GM12878 (cell line): Measurements from ENCODE around the gene NT5C2. TPM values are rescaled to one million over a fixed set of nuclear protein-coding genes. Genes with fewer than 3 reads are reported as not detected.

Source experiments
- ATAC-seq: fragments of 200-7000 bp; cut with Tn5 transposase; 3 replicates; pipeline ENCODE4 v1.9.1; 2020; ENCODE audit warnings: mild to moderate bottlenecking, moderate library complexity
- BruUV-seq: library from RNA; stranded (reverse); fragments of 400-500 nt; replicated peaks from 2 replicates; lab custom pipeline; 2021; lab: Mats Ljungman, UMichigan
- CTCF ChIA-PET: fragments of 300-600 bp; sonication (Branson Sonifier 250); formaldehyde crosslinking; extraction: SDS; loops from one replicate; lab custom pipeline; 2021; ENCODE audit warnings: inconsistent platforms; lab: Yijun Ruan, JAX
- POLR2A ChIA-PET: fragments of 350-600 bp; formaldehyde crosslinking; extraction: SDS; loops from one replicate; lab custom pipeline; 2021; ENCODE audit warnings: inconsistent platforms; lab: Charles Lee
- RAD21 ChIA-PET: fragments of 300-600 bp; sonication (Branson Sonifier 250); formaldehyde crosslinking; loops from one replicate; lab custom pipeline; 2023; ENCODE audit warnings: antibody characterized with exemption; ENCODE audit not compliant: unreplicated experiment; lab: Charles Lee
- SMC1A ChIA-PET: fragments of 300-600 bp; sonication (Branson Sonifier 250); formaldehyde crosslinking; loops from one replicate; lab custom pipeline; 2023; ENCODE audit not compliant: unreplicated experiment, uncharacterized antibody; lab: Charles Lee
- DNase-seq: peaks from one replicate; pipeline ENCODE4 v3.0.0-alpha.2; 2011; ENCODE audit warnings: low read depth, low spot score
- FAIRE-seq: peaks from 3 replicates; lab custom pipeline; 2011; peaks lifted over from hg19 to GRCh38; lab: Jason Lieb, UNC
- H2AFZ ChIP-seq: 2 replicates; pipeline ENCODE4 v1.6.0; 2011; ENCODE audit warnings: low read depth, low read length, control low read depth; ENCODE audit not compliant: control insufficient read depth
- H3K27ac ChIP-seq: 2 replicates; pipeline ENCODE4 v1.5.1; 2011; ENCODE audit warnings: control low read depth; ENCODE audit not compliant: control insufficient read depth, insufficient read depth
- H3K27me3 ChIP-seq, 2 experiments: replicated peaks in 1 of 2; 2 replicates each; pipeline versions ENCODE4 v1.6.0 to v1.6.1; 2011; ENCODE audit warnings: low read length in 1 of 2; ENCODE audit not compliant: control insufficient read depth in 2 of 2, insufficient read depth in 2 of 2
- H3K36me3 ChIP-seq, 2 experiments: 2 replicates each; pipeline ENCODE4 v1.5.1; 2011; ENCODE audit warnings: low read length in 1 of 2; ENCODE audit not compliant: control insufficient read depth in 2 of 2, insufficient read depth in 2 of 2
- H3K4me1 ChIP-seq: 2 replicates; pipeline ENCODE4 v1.6.1; 2011; ENCODE audit warnings: mild to moderate bottlenecking, low read length, moderate library complexity, mixed read lengths; ENCODE audit not compliant: control insufficient read depth, insufficient read depth
- H3K4me2 ChIP-seq: 2 replicates; pipeline ENCODE4 v1.6.0; 2011; ENCODE audit warnings: control low read depth; ENCODE audit not compliant: control insufficient read depth, insufficient read depth
- H3K4me3 ChIP-seq: fragments of 200-600 bp; sonication (generic); 2 replicates; pipeline ENCODE4 v1.5.1; 2016
- H3K79me2 ChIP-seq: 2 replicates; pipeline ENCODE4 v1.6.0; 2011; ENCODE audit warnings: low read length; ENCODE audit not compliant: control insufficient read depth, insufficient read depth
- H3K9ac ChIP-seq: 2 replicates; pipeline ENCODE4 v1.8.0; 2011; ENCODE audit warnings: low read length, control low read depth, mixed read lengths; ENCODE audit not compliant: control insufficient read depth, insufficient read depth
- H3K9me3 ChIP-seq: replicated peaks from 3 replicates; pipeline ENCODE4 v1.5.1; 2011; ENCODE audit warnings: mild to moderate bottlenecking, low read length; ENCODE audit not compliant: control insufficient read depth, insufficient read depth
- H4K20me1 ChIP-seq: 2 replicates; pipeline ENCODE4 v1.6.0; 2011; ENCODE audit not compliant: control insufficient read depth, insufficient read depth
- ASH2L ChIP-seq: fragments of 300-600, 200-600 bp; sonication (generic); IDR thresholded peaks from 2 replicates; pipeline ENCODE4 v1.6.1; 2017; ENCODE audit warnings: low read depth, mild to moderate bottlenecking, borderline replicate concordance
- POLR2AphosphoS5 ChIP-seq: IDR thresholded peaks from 2 replicates; pipeline ENCODE4 v1.6.1; 2011; ENCODE audit warnings: mild to moderate bottlenecking, low read length, inconsistent platforms
- WRNIP1 ChIP-seq: IDR thresholded peaks from 2 replicates; pipeline ENCODE4 v1.6.1; 2011; ENCODE audit warnings: low read depth, low read length, improper control_type of control experiment, borderline replicate concordance
- WGBS: methylation state at CpG from one replicate; pipeline ENCODE4 v1.1.6; 2016; ENCODE audit warnings: low lambda C conversion rate; ENCODE audit not compliant: insufficient replicate concordance, insufficient coverage; ENCODE audit errors: missing lambda C conversion rate; 5-methylcytosine and 5-hydroxymethylcytosine counted together
- in situ Hi-C: fragments of 300-500 bp; cut with MboI; formaldehyde crosslinking; loops from 9 replicates; pipeline ENCODE4 v1.14.3; 2018; ENCODE audit warnings: mixed read lengths
- intact Hi-C: fragments of 100-400 bp; cut with micrococcal nuclease; formaldehyde crosslinking; loops from one replicate; pipeline ENCODE4 v1.14.2; 2022; ENCODE audit not compliant: unreplicated experiment
- polyA plus RNA-seq, 11 experiments: library from polyadenylated mRNA; depleted of rRNA in 4 of 11; unstranded in 6 of 11; stranded (reverse) in 5 of 11; fragments of >200 nt; fragmentation: Nextera tagmentation in 4 of 11; fragmentation: Illumina TruSeq in 1 of 11; extraction: Ambion mirVana in 4 of 11; extraction: Trizol in 1 of 11; gene quantifications; 1 replicate in 1 of 11; 2 replicates in 10 of 11; pipeline versions ENCODE4 v1.2.1 to v1.2.3, GENCODE V29; 2011 to 2016; ENCODE audit warnings: inconsistent platforms in 2 of 11, missing spikeins in 2 of 11, low read depth in 1 of 11
- total RNA-seq, 4 experiments: library from RNA; depleted of rRNA in 3 of 4; stranded (reverse); fragments of >200 nt in 3 of 4; fragmentation: Illumina TruSeq in 1 of 4; extraction: Trizol in 1 of 4; gene quantifications; 2 replicates each; pipeline versions ENCODE4 v1.2.1 to v1.2.3, GENCODE V29; 2013 to 2021
- TF ChIP-seq, protein P1 (sequence below): fragments of 450-650 bp; IDR thresholded peaks from 2 replicates; pipeline ENCODE4 v1.6.1; 2017; ENCODE audit warnings: low read depth, mild to moderate bottlenecking, moderate library complexity

The NT5C2 gene
- total and polyA plus RNA-seq, 10 of the 15 experiments (the other 5 are each of a cell fraction or from before 2014, with no cell fraction given): 15.8 to 70.1 (median 56.0) TPM

- TF ChIP-seq, protein P1, sequence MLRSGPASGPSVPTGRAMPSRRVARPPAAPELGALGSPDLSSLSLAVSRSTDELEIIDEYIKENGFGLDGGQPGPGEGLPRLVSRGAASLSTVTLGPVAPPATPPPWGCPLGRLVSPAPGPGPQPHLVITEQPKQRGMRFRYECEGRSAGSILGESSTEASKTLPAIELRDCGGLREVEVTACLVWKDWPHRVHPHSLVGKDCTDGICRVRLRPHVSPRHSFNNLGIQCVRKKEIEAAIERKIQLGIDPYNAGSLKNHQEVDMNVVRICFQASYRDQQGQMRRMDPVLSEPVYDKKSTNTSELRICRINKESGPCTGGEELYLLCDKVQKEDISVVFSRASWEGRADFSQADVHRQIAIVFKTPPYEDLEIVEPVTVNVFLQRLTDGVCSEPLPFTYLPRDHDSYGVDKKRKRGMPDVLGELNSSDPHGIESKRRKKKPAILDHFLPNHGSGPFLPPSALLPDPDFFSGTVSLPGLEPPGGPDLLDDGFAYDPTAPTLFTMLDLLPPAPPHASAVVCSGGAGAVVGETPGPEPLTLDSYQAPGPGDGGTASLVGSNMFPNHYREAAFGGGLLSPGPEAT: no peak
- 0 out of 2 replicates have a peak, but pooled peaks have one; percentile 31 for TF ChIP-seq POLR2AphosphoS5
- no peak for TF ChIP-seq WRNIP1
- TF ChIP-seq ASH2L: no peak
- WGBS: 19% methylated on average over 4 of the region's 4 CpGs
- ChIA-PET CTCF (interaction anchor here (1.5 to 1.9 kb wide), 2 partner anchors 11 to 163 kb away, joined by 4 to 5 read pairs; no protein-coding TSS in a partner anchor), POLR2A (no interaction called here), SMC1A (interaction anchor here (0.6 to 1.0 kb wide), 5 partner anchors 9 to 167 kb away, joined by 3 read pairs; no protein-coding TSS in a partner anchor), RAD21 (interaction anchor here (0.9 kb wide), 1 partner anchor 10 kb away, joined by 3 read pairs; no protein-coding TSS in a partner anchor)
- Histone ChIP-seq H3K4me3 (no peak overlapping the region), H3K9ac (no peak overlapping the region), H3K27me3 (no peaks in the 10 kb centered on the region), H3K4me1 (no peaks in the 10 kb centered on the region), H3K9me3 (no peaks in the 10 kb centered on the region), H2AFZ (no peak overlapping the region), H3K4me2 (no peak overlapping the region), H3K27ac (no peak overlapping the region), H4K20me1 (no peaks in the 10 kb centered on the region), H3K36me3 (no peaks in the 10 kb centered on the region; a peak in 2 of 4 replicates), H3K79me2 (no peaks in the 10 kb centered on the region)
- no TSS peak for BruUV-seq
- ATAC-seq: peak; percentile 33; the same call in 1 of the 3 replicates
- intact Hi-C loops: loop anchor here (5.0 kb wide), 1 partner anchor 161 kb away; no protein-coding TSS in a partner anchor
- no peak for FAIRE-seq
- in situ Hi-C loops: no loop called here
- no peak for DNase-seq
Observed at GRCh38 chr10:103080891-103081581, 112.0 kb downstream of the NT5C2 start.
